Spleen (tissue), 7 donors: Measurements from ENCODE around the gene TNFRSF14.

Source experiments
- CTCF ChIP-seq, 11 experiments: fragments of 200-600 bp in 7 of 11; fragments of 450-650 bp in 4 of 11; sonication (generic) in 4 of 11; IDR thresholded peaks in 8 of 11; conservative IDR thresholded peaks in 3 of 11; 1 replicate in 7 of 11; 2 replicates in 4 of 11; pipeline versions ENCODE4 v1.4.0 to v1.8.0; 2016 to 2021; ENCODE audit warnings: antibody characterized with exemption in 11 of 11, inconsistent platforms in 4 of 11, mild to moderate bottlenecking in 1 of 11
- POLR2A ChIP-seq, 3 donors: fragments of 450-650 bp; IDR thresholded peaks; one replicate each; pipeline ENCODE4 v1.5.1; 2017; ENCODE audit warnings: antibody characterized with exemption in 3 of 3, mild to moderate bottlenecking in 1 of 3
- donor health status: DM: no; HTN: no; CAD: no; lungs with moderate emphysema.
- donor health status: DM: no; HTN: no; CAD: no.
- donor health status: DM: no; HTN: no; CAD: no.

GRCh38 chr1:2595812-2596529 lies 39.8 kb downstream of the TNFRSF14 start:
- TF ChIP-seq CTCF (IDR thresholded peaks at IDR 0.05 in 8 of 11, conservative IDR thresholded peaks at IDR 0.05 in 3 of 11): no peak
- no peak for TF ChIP-seq POLR2A (IDR thresholded peaks at IDR 0.05)
